HepG2 (cell line): ENCODE measurements around the gene ZMIZ1. TPM values are rescaled to one million over a fixed set of nuclear protein-coding genes. Genes with fewer than 3 reads are reported as not detected.
A peak's percentile ranks its signal among the peaks of the same experiment; 100 is the strongest.

Source experiments
- ATAC-seq: fragments of 200-7000 bp; cut with Tn5 transposase; 3 replicates; pipeline ENCODE4 v1.9.1; 2020; ENCODE audit warnings: mild to moderate bottlenecking, moderate library complexity
- BruUV-seq: library from RNA; stranded (reverse); fragments of 400-500 nt; replicated peaks from 2 replicates; lab custom pipeline; 2021; lab: Mats Ljungman, UMichigan
- CTCF ChIA-PET: fragments of 300-600 bp; formaldehyde crosslinking; extraction: SDS; loops from one replicate; lab custom pipeline; 2021; ENCODE audit warnings: low total read pairs, inconsistent platforms, low intra/inter-chr PET ratio; lab: Yijun Ruan, JAX
- POLR2A ChIA-PET: fragments of 350-600 bp; sonication (Branson Sonifier 250); formaldehyde crosslinking; loops from one replicate; lab custom pipeline; 2020; ENCODE audit warnings: antibody characterized with exemption, inconsistent platforms; lab: Yijun Ruan, JAX
- DNase-seq: peaks from one replicate; pipeline ENCODE4 v3.0.0-alpha.2; 2015; ENCODE audit warnings: low spot score
- FAIRE-seq: peaks from 3 replicates; lab custom pipeline; 2011; peaks lifted over from hg19 to GRCh38; lab: Jason Lieb, UNC
- H2AFZ ChIP-seq: one replicate; pipeline ENCODE4 v1.6.1; 2011; ENCODE audit warnings: low read length, inconsistent platforms
- H3K27ac ChIP-seq: fragments of 300-600 bp; 3 replicates; pipeline ENCODE4 v1.8.0; 2011; ENCODE audit warnings: mixed run types, mild to moderate bottlenecking, mixed read lengths, low read length, inconsistent platforms; ENCODE audit not compliant: insufficient read depth; ENCODE audit errors: extremely low read length
- H3K27me3 ChIP-seq, 2 experiments: fragments of 200-600 bp in 1 of 2; 2 replicates in 1 of 2; 3 replicates in 1 of 2; pipeline versions ENCODE4 v1.6.0 to v1.8.0; 2011; ENCODE audit warnings: low read length in 2 of 2, mild to moderate bottlenecking in 2 of 2, moderate library complexity in 2 of 2, inconsistent platforms in 1 of 2; ENCODE audit not compliant: insufficient read depth in 2 of 2, control insufficient read depth in 1 of 2
- H3K36me3 ChIP-seq, 2 experiments: fragments of 200-600 bp in 1 of 2; replicated peaks in 1 of 2; 2 replicates in 1 of 2; 3 replicates in 1 of 2; pipeline versions ENCODE4 v1.5.1 to v1.8.0; 2011; ENCODE audit warnings: low read length in 2 of 2, inconsistent platforms in 1 of 2; ENCODE audit not compliant: insufficient read depth in 2 of 2, control insufficient read depth in 1 of 2
- H3K4me1 ChIP-seq: 2 replicates; pipeline ENCODE4 v1.5.1; 2012; ENCODE audit warnings: low read length, inconsistent platforms; ENCODE audit not compliant: insufficient read depth
- H3K4me2 ChIP-seq: 2 replicates; pipeline ENCODE4 v1.6.0; 2011; ENCODE audit warnings: low read depth, low read length, inconsistent platforms
- H3K4me3 ChIP-seq, 3 experiments: fragments of 200-600 bp in 1 of 3; sonication (generic), shearing (Covaris generic) in 1 of 3; replicated peaks in 1 of 3; 2 replicates each; pipeline ENCODE4 v1.5.1; 2011 to 2016; ENCODE audit warnings: low read length in 3 of 3, inconsistent platforms in 2 of 3, low read depth in 2 of 3, mild to moderate bottlenecking in 2 of 3, control low read depth in 1 of 3, mixed read lengths in 1 of 3; ENCODE audit not compliant: insufficient read depth in 1 of 3
- H3K79me2 ChIP-seq: one replicate; pipeline ENCODE4 v1.6.1; 2011; ENCODE audit warnings: low read length, inconsistent platforms; ENCODE audit not compliant: insufficient read depth
- H3K9ac ChIP-seq: 2 replicates; pipeline ENCODE4 v1.6.0; 2011; ENCODE audit warnings: mild to moderate bottlenecking, low read depth, low read length, inconsistent platforms; ENCODE audit not compliant: insufficient read depth
- H3K9me3 ChIP-seq: 2 replicates; pipeline ENCODE4 v1.5.1; 2012; ENCODE audit warnings: mild to moderate bottlenecking, low read length
- H4K20me1 ChIP-seq: 2 replicates; pipeline ENCODE4 v1.6.0; 2011; ENCODE audit warnings: inconsistent platforms, mild to moderate bottlenecking, low read length, moderate library complexity; ENCODE audit not compliant: insufficient read depth
- ZNF557 ChIP-seq: sonication (generic); formaldehyde crosslinking; IDR thresholded peaks from 2 replicates; pipeline ENCODE4 v1.4.0; 2020; ENCODE audit warnings: missing genetic modification reagents
- WGBS: methylation state at CpG from one replicate; pipeline ENCODE4 v1.1.6; 2017; ENCODE audit warnings: low lambda C conversion rate; 5-methylcytosine and 5-hydroxymethylcytosine counted together
- in situ Hi-C: cut with HindIII; loops from 2 replicates; pipeline ENCODE4 v1.10.0; 2017; ENCODE audit warnings: low pct_unique_long_range_greater_than_20kb; ENCODE audit not compliant: extremely low pct_ligation_motif_present
- intact Hi-C: fragments of 100-400 bp; cut with micrococcal nuclease; formaldehyde crosslinking; loops from one replicate; pipeline ENCODE4 v1.10.0; 2022; ENCODE audit not compliant: unreplicated experiment
- polyA plus RNA-seq, 8 experiments: library from polyadenylated mRNA; depleted of rRNA in 3 of 8; stranded (reverse) in 7 of 8; unstranded in 1 of 8; fragments of >200 nt; fragmentation: Illumina TruSeq in 4 of 8; extraction: Trizol in 4 of 8; gene quantifications; 2 replicates each; pipeline versions ENCODE4 v1.2.1 to v1.2.3, GENCODE V29; 2011 to 2016; ENCODE audit warnings: low read depth in 4 of 8, missing spikeins in 1 of 8, mixed read lengths in 1 of 8; ENCODE audit not compliant: insufficient read depth in 1 of 8
- total RNA-seq, 5 experiments: library from RNA; depleted of rRNA; stranded (reverse); fragments of >200 nt; fragmentation: Illumina TruSeq; extraction: Trizol; gene quantifications; 2 replicates each; pipeline ENCODE4 v1.2.3, GENCODE V29; 2016; ENCODE audit warnings: low read depth in 1 of 5
- TF ChIP-seq, protein P1 (sequence below): sonication (generic); formaldehyde crosslinking; IDR thresholded peaks from 2 replicates; pipeline ENCODE4 v1.8.1; 2022; ENCODE audit warnings: low read depth, mild to moderate bottlenecking, missing genetic modification reagents

The ZMIZ1 gene
- total and polyA plus RNA-seq, 2 of the 13 experiments (the other 11 are each of a cell fraction or from before 2014, with no cell fraction given), result 5.3 to 10.2 TPM

DNA sequence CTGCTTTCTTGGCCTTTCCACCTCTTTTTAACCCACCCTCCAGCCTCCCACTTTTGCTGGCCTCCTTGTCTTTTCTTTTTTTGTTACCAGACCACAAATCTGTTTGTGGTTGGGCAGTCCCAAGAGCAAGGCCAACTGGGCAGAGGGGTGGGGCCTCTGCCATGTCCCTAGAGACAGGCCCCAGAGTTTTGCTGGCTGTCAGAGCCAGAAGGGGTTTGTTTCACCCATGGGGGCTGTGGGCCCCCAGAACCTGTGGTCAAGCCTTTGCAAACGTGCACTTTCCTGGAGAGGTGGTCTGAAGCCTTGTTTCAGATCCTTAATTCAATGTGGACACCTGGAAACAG is 10.3 kb downstream of the ZMIZ1 start:
- WGBS, result 44% methylated on average over 1 of the region's 1 CpG
- peaks cover 99% of the 10 kb centered on the region for H4K20me1 ChIP-seq

More for the DNA sequence above, 10.3 kb downstream of the ZMIZ1 start:
- in situ Hi-C loops (loop anchor here (25.0 kb wide), 1 partner anchor 108 kb away; no protein-coding TSS in a partner anchor), intact Hi-C loops (no loop called here)
- Histone ChIP-seq H3K27ac (peak overlapping the region; percentile 52), H3K4me2 (peak overlapping the region; percentile 33; the same call in 1 of the 2 replicates), H3K9ac (peak overlapping the region; percentile 22; the same call in 1 of the 2 replicates), H3K79me2 (peaks cover 99% of the 10 kb centered on the region), H3K27me3 (no peaks in the 10 kb centered on the region), H3K4me1 (peaks cover 100% of the 10 kb centered on the region), H3K36me3 (peaks cover 0 to 14% of the 10 kb centered on the region in 2 experiments; a peak in 3 of 5 replicates), H3K9me3 (no peaks in the 10 kb centered on the region), H2AFZ (no peak overlapping the region), H3K4me3 (no peak overlapping the region)
- BruUV-seq, result no TSS peak
- ChIA-PET CTCF (no interaction called here), POLR2A (interaction anchor here (0.7 to 1.2 kb wide), 2 partner anchors 15 to 19 kb away, joined by 4 read pairs; no protein-coding TSS in a partner anchor)
- no peak for DNase-seq
- TF ChIP-seq ZNF557 (CRISPR knock-in tag), result no peak
- TF ChIP-seq, protein P1, sequence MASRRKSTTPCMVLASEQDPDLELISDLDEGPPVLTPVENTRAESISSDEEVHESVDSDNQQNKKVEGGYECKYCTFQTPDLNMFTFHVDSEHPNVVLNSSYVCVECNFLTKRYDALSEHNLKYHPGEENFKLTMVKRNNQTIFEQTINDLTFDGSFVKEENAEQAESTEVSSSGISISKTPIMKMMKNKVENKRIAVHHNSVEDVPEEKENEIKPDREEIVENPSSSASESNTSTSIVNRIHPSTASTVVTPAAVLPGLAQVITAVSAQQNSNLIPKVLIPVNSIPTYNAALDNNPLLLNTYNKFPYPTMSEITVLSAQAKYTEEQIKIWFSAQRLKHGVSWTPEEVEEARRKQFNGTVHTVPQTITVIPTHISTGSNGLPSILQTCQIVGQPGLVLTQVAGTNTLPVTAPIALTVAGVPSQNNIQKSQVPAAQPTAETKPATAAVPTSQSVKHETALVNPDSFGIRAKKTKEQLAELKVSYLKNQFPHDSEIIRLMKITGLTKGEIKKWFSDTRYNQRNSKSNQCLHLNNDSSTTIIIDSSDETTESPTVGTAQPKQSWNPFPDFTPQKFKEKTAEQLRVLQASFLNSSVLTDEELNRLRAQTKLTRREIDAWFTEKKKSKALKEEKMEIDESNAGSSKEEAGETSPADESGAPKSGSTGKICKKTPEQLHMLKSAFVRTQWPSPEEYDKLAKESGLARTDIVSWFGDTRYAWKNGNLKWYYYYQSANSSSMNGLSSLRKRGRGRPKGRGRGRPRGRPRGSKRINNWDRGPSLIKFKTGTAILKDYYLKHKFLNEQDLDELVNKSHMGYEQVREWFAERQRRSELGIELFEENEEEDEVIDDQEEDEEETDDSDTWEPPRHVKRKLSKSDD (CRISPR knock-in tag), result no peak
- ATAC-seq, result no peak
- FAIRE-seq, result no peak
